Psoas muscle (tissue), 8 donors: ENCODE results near the gene MMD2. TPM values are rescaled to one million over a fixed set of nuclear protein-coding genes. Genes with fewer than 3 reads are reported as not detected.

Experiments
- ATAC-seq, 4 donors: fragments of 200-7000 bp; cut with Tn5 transposase; one replicate each; pipeline ENCODE4 v1.9.1; 2020; ENCODE audit warnings: moderate library complexity in 3 of 4, mild to moderate bottlenecking in 2 of 4
- DNase-seq, 2 donors: peaks; one replicate each; pipeline ENCODE4 v3.0.0-alpha.2; 2020
- H3K27ac ChIP-seq: fragments of 200-600 bp; one replicate; pipeline ENCODE4 v1.8.0; 2022
- H3K27me3 ChIP-seq, 3 donors: fragments of 200-600 bp in 1 of 3; one replicate each; pipeline versions ENCODE4 v1.6.1 to v1.8.0; 2013 to 2022; ENCODE audit warnings: low read length in 2 of 3, mild to moderate bottlenecking in 2 of 3, moderate library complexity in 1 of 3; ENCODE audit not compliant: insufficient read depth in 3 of 3
- H3K36me3 ChIP-seq, 2 donors: fragments of 200-600 bp in 1 of 2; one replicate each; pipeline versions ENCODE4 v1.6.1 to v1.8.0; 2013 to 2022; ENCODE audit warnings: low read depth in 1 of 2, mild to moderate bottlenecking in 1 of 2, moderate library complexity in 1 of 2; ENCODE audit not compliant: insufficient read depth in 1 of 2
- H3K4me1 ChIP-seq: fragments of 200-600 bp; one replicate; pipeline ENCODE4 v1.8.0; 2022
- H3K4me3 ChIP-seq: fragments of 200-600 bp; one replicate; pipeline ENCODE4 v1.8.0; 2022; ENCODE audit warnings: mild to moderate bottlenecking
- H3K9me3 ChIP-seq: fragments of 200-600 bp; one replicate; pipeline ENCODE4 v1.8.0; 2022
- CTCF ChIP-seq: fragments of 200-600 bp; IDR thresholded peaks from one replicate; pipeline ENCODE4 v1.8.0; 2022; ENCODE audit warnings: antibody characterized with exemption
- WGBS, 3 donors: extraction: QIAGEN DNeasy Blood & Tissue Kit; methylation state at CpG; one replicate each; pipeline versions ENCODE4 v1.1.6 to v1.1.7; 2013; 5-methylcytosine and 5-hydroxymethylcytosine counted together
- intact Hi-C, 2 donors: fragments of 100-400 bp; cut with DNase I; formaldehyde crosslinking; loops; one replicate each; pipeline versions ENCODE4 v1.11.0 to v1.14.2; 2022
- polyA plus RNA-seq, 3 donors: library from polyadenylated mRNA; stranded (reverse); fragments of 200-250 nt; gene quantifications; one replicate each; pipeline ENCODE4 v1.2.3, GENCODE V29; 2013
- total RNA-seq, 4 donors: library from RNA; stranded (reverse); fragmentation: NEBNext Ultra II Directional in 2 of 4; extraction: Animal tissue kit (Norgen Biotek cat#: 25700) in 2 of 4; gene quantifications; one replicate each; pipeline versions ENCODE4 v1.2.1 to v1.2.4, GENCODE V29; 2021 to 2023
- donor health status: healthy with polysubstance abuse.
- donor health status: DM: no; HTN: no; CAD: no; lungs with moderate emphysema.
- donor health status: Bipolar disorder and iron deficiency.
- donor health status: healthy.
- donor health status: DM: yes; HTN: yes; CAD: no.
- donor health status: DM: no; HTN: no; CAD: no.
- donor health status: DM: no; HTN: no; CAD: no.
- donor health status: DM: yes; HTN: yes; CAD: no.

The MMD2 gene
- total and polyA plus RNA-seq, 7 donors, result 0.01 TPM; not detected in 6

DNA sequence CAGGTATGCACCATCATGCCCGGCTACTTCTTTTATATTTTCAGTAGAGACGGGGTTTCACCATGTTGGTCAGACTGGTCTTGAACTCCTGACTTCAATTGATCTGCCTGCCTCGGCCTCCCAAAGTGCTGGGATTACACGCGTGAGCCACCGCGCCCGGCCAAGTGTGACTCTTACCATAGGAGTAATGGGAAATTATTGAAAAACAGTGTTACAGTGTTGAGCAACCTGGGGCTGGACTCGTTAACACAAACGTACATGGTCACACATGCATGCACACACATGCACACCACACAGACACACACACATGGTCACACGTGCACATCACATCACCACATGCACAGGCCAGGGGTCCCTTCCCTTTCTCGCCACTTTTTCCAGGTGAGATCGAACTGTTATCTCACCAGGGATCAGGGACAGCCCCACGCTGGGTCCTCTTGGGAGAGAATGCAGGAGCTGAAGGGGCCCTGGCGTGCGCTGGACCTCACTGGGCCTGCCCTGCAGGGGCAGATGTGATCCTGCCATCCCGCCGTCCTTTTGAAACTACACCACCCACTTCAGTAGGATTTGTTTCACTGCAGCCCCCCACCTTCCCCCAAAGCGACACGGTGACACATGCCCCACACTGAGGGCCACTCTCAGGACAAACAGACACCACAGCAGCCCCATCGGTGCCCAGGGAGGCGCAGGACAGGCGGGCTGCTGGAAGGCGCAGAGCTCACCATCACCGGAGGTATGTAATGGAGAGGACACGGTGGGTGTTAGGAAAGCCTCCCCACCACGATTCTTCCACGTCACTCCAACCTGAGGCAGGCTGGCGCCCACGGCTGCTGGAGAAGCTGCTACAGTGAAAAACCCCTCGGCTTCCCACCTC is 85.7 kb downstream of the MMD2 start:
- 85 to 88% (median 85%) methylated on average over 31 of the region's 31 CpGs for WGBS, 3 donors

DNA sequence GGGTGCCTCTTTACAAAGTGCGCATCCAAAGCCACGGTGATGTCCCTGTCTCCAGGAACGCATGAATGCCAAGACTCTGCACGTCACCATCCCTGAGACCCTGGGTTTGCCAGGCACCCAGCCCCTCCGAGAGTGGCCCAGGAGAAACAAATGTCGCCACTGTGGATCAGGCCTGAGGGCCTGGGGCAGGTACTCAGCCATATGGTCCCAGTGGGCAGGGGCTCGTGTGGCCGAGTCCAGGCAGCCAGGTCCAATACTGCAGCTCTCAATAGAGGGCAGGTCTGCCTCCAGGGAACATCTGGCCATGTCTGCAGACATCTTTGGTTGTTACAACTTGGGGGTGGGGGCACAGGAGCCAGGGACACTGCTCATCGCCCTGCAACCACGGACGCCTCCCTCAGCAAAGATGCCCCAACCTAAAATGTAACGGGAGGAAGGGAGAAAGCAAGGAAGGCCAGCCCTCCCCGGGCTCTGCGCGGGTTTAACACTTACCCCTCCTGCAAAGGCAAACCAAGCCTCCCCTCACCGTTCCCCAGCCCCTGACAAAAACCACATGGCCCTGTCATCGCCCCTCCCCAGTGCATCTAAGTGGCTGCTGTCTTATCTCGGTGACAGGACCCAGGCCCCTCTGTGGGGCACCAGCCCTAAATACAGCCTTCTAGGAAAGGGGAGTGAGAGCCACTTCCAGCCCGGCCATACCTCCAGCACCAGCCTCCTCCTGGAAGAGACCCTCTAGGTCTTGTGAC is 86.9 kb downstream of the MMD2 start:
- DNase-seq (no peak), ATAC-seq (no peak)
- intact Hi-C loops, result no loop called here
- Histone ChIP-seq H3K27ac (no peak overlapping the region), H3K36me3 (no peaks in the 10 kb centered on the region), H3K4me3 (no peak overlapping the region), H3K4me1 (no peaks in the 10 kb centered on the region), H3K9me3 (no peaks in the 10 kb centered on the region), H3K27me3 (peaks cover 0 to 5% (median 0%) of the 10 kb centered on the region in 3 donors)
- TF ChIP-seq CTCF, result no peak
- 59 to 65% (median 59%) methylated on average over 19 of the region's 19 CpGs for WGBS, 3 donors

More for the DNA sequence above, 85.7 kb downstream of the MMD2 start:
- ATAC-seq, result no peak
- Histone ChIP-seq H3K4me1 (no peaks in the 10 kb centered on the region), H3K4me3 (no peak overlapping the region), H3K27me3 (peaks cover 0 to 5% (median 0%) of the 10 kb centered on the region in 3 donors), H3K36me3 (no peaks in the 10 kb centered on the region), H3K9me3 (no peaks in the 10 kb centered on the region), H3K27ac (no peak overlapping the region)
- intact Hi-C loops, result no loop called here
- TF ChIP-seq CTCF, result no peak
- DNase-seq, result no peak

DNA sequence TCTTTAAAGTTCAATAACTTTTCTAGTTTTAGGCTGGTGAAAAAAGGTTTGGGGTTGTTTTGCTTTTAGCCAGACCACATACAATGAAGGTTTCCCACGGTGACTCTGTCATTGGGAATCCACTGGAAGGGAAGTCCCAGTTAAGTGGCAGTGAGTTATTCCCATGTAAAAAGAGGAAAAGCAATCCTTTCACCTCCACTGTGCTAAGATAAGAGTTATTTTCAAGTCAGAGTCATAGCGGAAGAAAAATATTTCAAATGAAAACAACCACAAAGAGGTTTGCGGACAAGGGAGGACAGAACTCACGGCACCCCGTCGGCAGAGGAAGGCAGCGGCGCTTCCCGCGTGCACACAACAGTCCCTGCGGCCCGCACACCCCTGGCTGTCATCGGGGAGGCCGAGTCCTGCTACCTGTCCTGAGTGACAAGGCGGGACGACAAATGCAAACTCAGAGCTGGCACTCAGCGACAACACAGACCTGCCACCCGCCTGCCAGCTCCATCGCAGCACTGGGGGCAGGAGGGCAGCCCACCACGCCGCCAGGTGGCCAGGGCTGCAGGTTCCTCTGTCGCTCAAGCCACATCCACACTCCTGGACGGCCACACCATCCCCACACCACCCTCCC is 87.8 kb downstream of the MMD2 start:
- DNase-seq (no peak), ATAC-seq (no peak)
- H3K36me3 ChIP-seq, result no peaks in the 10 kb centered on the region
- TF ChIP-seq CTCF, result no peak
- 80 to 88% (median 86%) methylated on average over 23 of the region's 23 CpGs for WGBS, 3 donors
- H3K9me3 ChIP-seq, result no peaks in the 10 kb centered on the region
- H3K4me3 ChIP-seq, result no peak overlapping the region
- peaks cover 0 to 5% (median 0%) of the 10 kb centered on the region in 3 donors for H3K27me3 ChIP-seq
- intact Hi-C loops, result no loop called here
- H3K4me1 ChIP-seq, result no peaks in the 10 kb centered on the region
- H3K27ac ChIP-seq, result no peak overlapping the region

GRCh38 chr7:4868493-4868892 is 90.5 kb downstream of the MMD2 start:
- DNase-seq (no peak), ATAC-seq (no peak)
- no peaks in the 10 kb centered on the region for H3K4me1 ChIP-seq
- H3K4me3 ChIP-seq, result no peak overlapping the region
- intact Hi-C loops, result no loop called here
- 68 to 77% (median 71%) methylated on average over 5 of the region's 5 CpGs for WGBS, 3 donors
- no peaks in the 10 kb centered on the region for H3K36me3 ChIP-seq
- no peak overlapping the region for H3K27ac ChIP-seq
- no peaks in the 10 kb centered on the region for H3K9me3 ChIP-seq
- TF ChIP-seq CTCF, result no peak
- H3K27me3 ChIP-seq, result peaks cover 0 to 21% (median 5%) of the 10 kb centered on the region in 3 donors
